K562 (cell line): ENCODE results near the gene ZNF330. TPM values are rescaled to one million over a fixed set of nuclear protein-coding genes. Genes with fewer than 3 reads are reported as not detected.

Source experiments
- ATAC-seq: fragments of 200-7000 bp; cut with Tn5 transposase; 3 replicates; pipeline ENCODE4 v1.9.1; 2020; ENCODE audit warnings: moderate library complexity
- BruUV-seq: library from RNA; stranded (reverse); fragments of 400-500 nt; replicated peaks from 2 replicates; lab custom pipeline; 2021; lab: Mats Ljungman, UMichigan
- CTCF ChIA-PET: fragments of 300-600 bp; formaldehyde crosslinking; extraction: SDS; loops from one replicate; lab custom pipeline; 2021; ENCODE audit warnings: low intra/inter-chr PET ratio; lab: Yijun Ruan, JAX
- POLR2A ChIA-PET: fragments of 300-600, 350-650 bp; sonication (Branson Sonifier 250); formaldehyde crosslinking; extraction: SDS; loops from one replicate; lab custom pipeline; 2021; ENCODE audit warnings: antibody characterized with exemption, inconsistent platforms; lab: Yijun Ruan, JAX
- DNase-seq, 4 experiments: peaks; one replicate each; pipeline versions ENCODE4 v3.0.0 to v3.0.0-alpha.2; 2011 to 2018; ENCODE audit warnings: low spot score in 3 of 4, mixed read lengths in 3 of 4; ENCODE audit errors: extremely low read depth in 1 of 4
- FAIRE-seq: peaks from 2 replicates; lab custom pipeline; 2011; peaks lifted over from hg19 to GRCh38; lab: Jason Lieb, UNC
- H2AFZ ChIP-seq: 2 replicates; pipeline ENCODE4 v1.6.0; 2011; ENCODE audit warnings: low read depth, low read length, control low read depth, inconsistent platforms
- H3K27ac ChIP-seq: fragments of 200-600 bp; 3 replicates; pipeline ENCODE4 v1.8.0; 2011; ENCODE audit warnings: low read depth, mild to moderate bottlenecking, control low read depth, inconsistent platforms, low read length, moderate library complexity, mixed read lengths; ENCODE audit errors: extremely low read depth
- H3K27me3 ChIP-seq, 2 experiments: fragments of 300-600 bp in 1 of 2; 2 replicates in 1 of 2; 3 replicates in 1 of 2; pipeline versions ENCODE4 v1.6.0 to v1.8.0; 2011; ENCODE audit warnings: inconsistent platforms in 2 of 2, low read length in 2 of 2, mild to moderate bottlenecking in 1 of 2, mixed read lengths in 1 of 2, moderate library complexity in 1 of 2; ENCODE audit not compliant: control insufficient read depth in 2 of 2, insufficient read depth in 2 of 2
- H3K36me3 ChIP-seq: fragments of 300-600 bp; 3 replicates; pipeline ENCODE4 v1.8.0; 2011; ENCODE audit warnings: mild to moderate bottlenecking, low read length, inconsistent platforms; ENCODE audit not compliant: control insufficient read depth, insufficient read depth
- H3K4me1 ChIP-seq, 2 experiments: fragments of 200-600 bp in 1 of 2; replicated peaks in 1 of 2; 2 replicates in 1 of 2; 3 replicates in 1 of 2; pipeline versions ENCODE4 v1.5.1 to v1.8.0; 2011; ENCODE audit warnings: inconsistent platforms in 2 of 2, low read length in 2 of 2, mild to moderate bottlenecking in 1 of 2, mixed read lengths in 1 of 2, moderate library complexity in 1 of 2; ENCODE audit not compliant: control insufficient read depth in 2 of 2, insufficient read depth in 2 of 2
- H3K4me2 ChIP-seq: 2 replicates; pipeline ENCODE4 v1.6.1; 2011; ENCODE audit warnings: low read length, control low read depth, inconsistent platforms, mixed read lengths; ENCODE audit not compliant: insufficient read depth
- H3K4me3 ChIP-seq: fragments of 200-600 bp; sonication (generic), shearing (Covaris generic); 2 replicates; pipeline ENCODE4 v1.5.1; 2016; ENCODE audit warnings: control low read depth, inconsistent platforms
- H3K79me2 ChIP-seq: fragments of 200-600 bp; 3 replicates; pipeline ENCODE4 v1.8.0; 2011; ENCODE audit warnings: low read length, inconsistent platforms; ENCODE audit not compliant: control insufficient read depth, insufficient read depth
- H3K9ac ChIP-seq, 2 experiments: 2 replicates each; pipeline versions ENCODE4 v1.6.0 to v1.6.1; 2011; ENCODE audit warnings: low read depth in 2 of 2, low read length in 2 of 2, control low read depth in 1 of 2, inconsistent platforms in 1 of 2, mild to moderate bottlenecking in 1 of 2, mixed read lengths in 1 of 2; ENCODE audit not compliant: insufficient read depth in 1 of 2
- H3K9me1 ChIP-seq: one replicate; pipeline ENCODE4 v1.6.0; 2011; ENCODE audit warnings: inconsistent platforms, mild to moderate bottlenecking, low read length, moderate library complexity; ENCODE audit not compliant: control insufficient read depth, insufficient read depth
- H3K9me3 ChIP-seq: replicated peaks from 2 replicates; pipeline ENCODE4 v1.5.1; 2011; ENCODE audit warnings: low read depth, low read length, inconsistent platforms; ENCODE audit not compliant: control insufficient read depth, insufficient read depth
- H4K20me1 ChIP-seq: replicated peaks from 2 replicates; pipeline ENCODE4 v1.6.1; 2011; ENCODE audit warnings: low read length, inconsistent platforms, mixed read lengths; ENCODE audit not compliant: control insufficient read depth, insufficient read depth
- ARNT ChIP-seq, 2 experiments: fragments of 450-650 bp; IDR thresholded peaks; 2 replicates each; pipeline ENCODE4 v1.6.1; 2016; ENCODE audit warnings: mild to moderate bottlenecking in 1 of 2
- CBX2 ChIP-seq: fragments of 200-600 bp; sonication (generic); IDR thresholded peaks from one replicate; pipeline ENCODE4 v1.6.1; 2012; ENCODE audit warnings: mild to moderate bottlenecking, low read length, inconsistent platforms; ENCODE audit not compliant: insufficient read depth, poor library complexity, severe bottlenecking
- FOXJ2 ChIP-seq: fragments of 200-800 bp; sonication (Bioruptor generic); IDR thresholded peaks from 2 replicates; pipeline ENCODE4 v1.6.1; 2016; ENCODE audit warnings: missing genetic modification characterization, missing compliant biosample characterization
- GATA2 ChIP-seq: sonication (generic); formaldehyde crosslinking; IDR thresholded peaks from 2 replicates; pipeline ENCODE4 v1.4.0; 2020; ENCODE audit warnings: mild to moderate bottlenecking, missing genetic modification reagents
- L3MBTL2 ChIP-seq: fragments of 450-650 bp; IDR thresholded peaks from 2 replicates; pipeline ENCODE4 v1.6.1; 2016; ENCODE audit warnings: mild to moderate bottlenecking, moderate library complexity
- RFX5 ChIP-seq: IDR thresholded peaks from 2 replicates; pipeline ENCODE4 v1.6.1; 2011; ENCODE audit warnings: low read depth, mild to moderate bottlenecking, improper control_type of control experiment, low read length
- TCF7L2 ChIP-seq: fragments of 150-350 bp; IDR thresholded peaks from 2 replicates; pipeline ENCODE4 v1.6.1; 2016; ENCODE audit warnings: low read depth, mild to moderate bottlenecking, low read length, moderate library complexity
- YY1 ChIP-seq, 3 experiments: IDR thresholded peaks; 2 replicates each; pipeline ENCODE4 v1.6.1; 2011; ENCODE audit warnings: low read length in 2 of 3, mild to moderate bottlenecking in 2 of 3, moderate library complexity in 2 of 3, borderline replicate concordance in 1 of 3, control low read depth in 1 of 3, low read depth in 1 of 3; ENCODE audit not compliant: insufficient read depth in 3 of 3, insufficient replicate concordance in 2 of 3, control insufficient read depth in 1 of 3, insufficient read length in 1 of 3; ENCODE audit errors: extremely low read depth in 1 of 3
- ZNF41 ChIP-seq: fragments of 250-450 bp; sonication (Bioruptor Pico); conservative IDR thresholded peaks from 2 replicates; pipeline ENCODE4 v1.4.0; 2020; ENCODE audit warnings: mild to moderate bottlenecking
- WGBS: fragments of 100-300 bp; shearing (Covaris generic); methylation state at CpG from one replicate; pipeline ENCODE4 v1.1.6; 2016; ENCODE audit warnings: low coverage, mixed read lengths; ENCODE audit not compliant: insufficient coverage; ENCODE audit errors: missing lambda C conversion rate; 5-methylcytosine and 5-hydroxymethylcytosine counted together
- in situ Hi-C: fragments of 300-500 bp; cut with MboI; formaldehyde crosslinking; loops from 4 replicates; pipeline ENCODE4 v1.15.0; 2018; ENCODE audit warnings: inconsistent platforms, mixed read lengths
- intact Hi-C: fragments of 100-400 bp; cut with micrococcal nuclease; formaldehyde crosslinking; loops from 2 replicates; pipeline ENCODE4 v1.14.2; 2022
- polyA plus RNA-seq, 8 experiments: library from polyadenylated mRNA; depleted of rRNA in 4 of 8; stranded (reverse) in 5 of 8; unstranded in 3 of 8; fragments of >200 nt; fragmentation: Nextera tagmentation in 2 of 8; fragmentation: Illumina TruSeq in 1 of 8; extraction: Ambion mirVana in 2 of 8; extraction: Trizol in 1 of 8; gene quantifications; 2 replicates each; pipeline versions ENCODE4 v1.2.1 to v1.2.3, GENCODE V29; 2011 to 2014; ENCODE audit warnings: inconsistent platforms in 1 of 8, missing spikeins in 1 of 8
- total RNA-seq, 7 experiments: library from RNA; depleted of rRNA in 6 of 7; stranded (reverse); fragments of >200 nt in 6 of 7; fragmentation: Illumina TruSeq in 2 of 7; extraction: Trizol in 2 of 7; gene quantifications; 2 replicates each; pipeline versions ENCODE4 v1.2.1 to v1.2.3, GENCODE V29; 2011 to 2021; ENCODE audit warnings: low replicate concordance in 1 of 7
- TF ChIP-seq, protein P1 (sequence below): sonication (generic); formaldehyde crosslinking; IDR thresholded peaks from 2 replicates; pipeline ENCODE4 v1.8.1; 2023; ENCODE audit warnings: mild to moderate bottlenecking, missing genetic modification reagents
- TF ChIP-seq, protein P2 (sequence below): sonication (generic); formaldehyde crosslinking; IDR thresholded peaks from 2 replicates; pipeline ENCODE4 v1.8.1; 2023; ENCODE audit warnings: mild to moderate bottlenecking, missing genetic modification reagents
- TF ChIP-seq, protein P3 (sequence below): fragments of 250-450 bp; sonication (Bioruptor Pico); IDR thresholded peaks from 2 replicates; pipeline ENCODE4 v1.5.0; 2021; ENCODE audit warnings: mild to moderate bottlenecking, moderate library complexity

Gene ZNF330
- total and polyA plus RNA-seq, 9 of the 15 experiments (the other 6 are each of a cell fraction or from before 2014, with no cell fraction given) = 70.0 to 115 (median 92.0) TPM

DNA sequence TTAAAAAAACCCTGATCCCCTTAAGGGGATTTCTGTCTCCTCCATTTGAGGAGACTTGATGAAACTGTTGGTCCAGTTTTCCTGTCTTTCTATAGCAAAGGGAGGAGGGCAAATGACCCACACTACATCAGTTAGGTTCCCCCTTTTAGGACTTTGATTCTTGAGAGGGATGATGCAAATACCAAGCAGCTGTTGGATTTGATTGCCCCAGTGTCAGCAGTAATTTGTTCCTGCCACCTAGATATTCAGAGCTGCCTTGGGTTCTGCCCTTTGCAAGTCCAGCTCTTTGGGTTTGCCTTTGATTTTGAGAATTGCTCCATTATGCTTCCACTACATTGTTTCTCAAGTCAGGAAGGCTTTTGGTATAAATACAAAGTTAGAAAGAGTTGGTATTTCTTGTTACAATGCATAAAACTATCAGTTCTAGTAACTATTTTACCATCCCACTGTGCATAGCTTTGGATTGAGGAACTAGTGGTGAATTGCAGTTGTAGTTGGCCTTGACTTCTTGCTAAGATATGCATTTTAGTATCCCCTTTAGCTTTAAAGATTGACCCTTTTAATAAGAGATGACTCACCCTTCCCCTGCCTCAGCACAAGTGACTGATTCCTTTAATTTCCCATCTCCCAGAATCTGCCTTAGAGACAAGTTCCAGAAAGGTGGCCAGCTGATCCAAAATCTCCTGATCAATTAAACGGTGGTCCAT lies 24.3 kb upstream of the ZNF330 start:
- BruUV-seq = no TSS peak
- H4K20me1 ChIP-seq = no peaks in the 10 kb centered on the region
- in situ Hi-C loops (no loop called here), intact Hi-C loops (no loop called here)
- ChIA-PET POLR2A (no interaction called here), CTCF (no interaction called here)
- no peaks in the 10 kb centered on the region for H3K4me1 ChIP-seq
- H3K27ac ChIP-seq = no peak overlapping the region
- no peak for ATAC-seq
- H3K36me3 ChIP-seq = no peaks in the 10 kb centered on the region
- H3K27me3 ChIP-seq = no peaks in the 10 kb centered on the region
- no peak overlapping the region for H3K4me3 ChIP-seq
- H3K9ac ChIP-seq = no peak overlapping the region
- WGBS = 0% methylated on average over 1 of the region's 1 CpG
- no peaks in the 10 kb centered on the region for H3K79me2 ChIP-seq
- DNase-seq = no peak
- TF ChIP-seq ARNT (IDR thresholded peaks at IDR 0.05) (no peak), CBX2 (no peak), FOXJ2 (tag) (no peak), L3MBTL2 (no peak), TCF7L2 (no peak), YY1 (IDR thresholded peaks at IDR 0.05; ENCODE audit: borderline replicate concordance in 1 of 3, control insufficient read depth in 1 of 3, extremely low read depth in 1 of 3, insufficient read depth in 3 of 3, insufficient read length in 1 of 3, insufficient replicate concordance in 2 of 3, low read depth in 1 of 3, low read length in 2 of 3) (no peak), ZNF41 (CRISPR knock-in tag) (no peak), RFX5 (no peak), GATA2 (CRISPR knock-in tag) (no peak)
- TF ChIP-seq, protein P1, sequence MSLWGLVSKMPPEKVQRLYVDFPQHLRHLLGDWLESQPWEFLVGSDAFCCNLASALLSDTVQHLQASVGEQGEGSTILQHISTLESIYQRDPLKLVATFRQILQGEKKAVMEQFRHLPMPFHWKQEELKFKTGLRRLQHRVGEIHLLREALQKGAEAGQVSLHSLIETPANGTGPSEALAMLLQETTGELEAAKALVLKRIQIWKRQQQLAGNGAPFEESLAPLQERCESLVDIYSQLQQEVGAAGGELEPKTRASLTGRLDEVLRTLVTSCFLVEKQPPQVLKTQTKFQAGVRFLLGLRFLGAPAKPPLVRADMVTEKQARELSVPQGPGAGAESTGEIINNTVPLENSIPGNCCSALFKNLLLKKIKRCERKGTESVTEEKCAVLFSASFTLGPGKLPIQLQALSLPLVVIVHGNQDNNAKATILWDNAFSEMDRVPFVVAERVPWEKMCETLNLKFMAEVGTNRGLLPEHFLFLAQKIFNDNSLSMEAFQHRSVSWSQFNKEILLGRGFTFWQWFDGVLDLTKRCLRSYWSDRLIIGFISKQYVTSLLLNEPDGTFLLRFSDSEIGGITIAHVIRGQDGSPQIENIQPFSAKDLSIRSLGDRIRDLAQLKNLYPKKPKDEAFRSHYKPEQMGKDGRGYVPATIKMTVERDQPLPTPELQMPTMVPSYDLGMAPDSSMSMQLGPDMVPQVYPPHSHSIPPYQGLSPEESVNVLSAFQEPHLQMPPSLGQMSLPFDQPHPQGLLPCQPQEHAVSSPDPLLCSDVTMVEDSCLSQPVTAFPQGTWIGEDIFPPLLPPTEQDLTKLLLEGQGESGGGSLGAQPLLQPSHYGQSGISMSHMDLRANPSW = no peak
- TF ChIP-seq, protein P2, sequence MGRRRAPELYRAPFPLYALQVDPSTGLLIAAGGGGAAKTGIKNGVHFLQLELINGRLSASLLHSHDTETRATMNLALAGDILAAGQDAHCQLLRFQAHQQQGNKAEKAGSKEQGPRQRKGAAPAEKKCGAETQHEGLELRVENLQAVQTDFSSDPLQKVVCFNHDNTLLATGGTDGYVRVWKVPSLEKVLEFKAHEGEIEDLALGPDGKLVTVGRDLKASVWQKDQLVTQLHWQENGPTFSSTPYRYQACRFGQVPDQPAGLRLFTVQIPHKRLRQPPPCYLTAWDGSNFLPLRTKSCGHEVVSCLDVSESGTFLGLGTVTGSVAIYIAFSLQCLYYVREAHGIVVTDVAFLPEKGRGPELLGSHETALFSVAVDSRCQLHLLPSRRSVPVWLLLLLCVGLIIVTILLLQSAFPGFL (CRISPR knock-in tag) = no peak
- TF ChIP-seq, protein P3, sequence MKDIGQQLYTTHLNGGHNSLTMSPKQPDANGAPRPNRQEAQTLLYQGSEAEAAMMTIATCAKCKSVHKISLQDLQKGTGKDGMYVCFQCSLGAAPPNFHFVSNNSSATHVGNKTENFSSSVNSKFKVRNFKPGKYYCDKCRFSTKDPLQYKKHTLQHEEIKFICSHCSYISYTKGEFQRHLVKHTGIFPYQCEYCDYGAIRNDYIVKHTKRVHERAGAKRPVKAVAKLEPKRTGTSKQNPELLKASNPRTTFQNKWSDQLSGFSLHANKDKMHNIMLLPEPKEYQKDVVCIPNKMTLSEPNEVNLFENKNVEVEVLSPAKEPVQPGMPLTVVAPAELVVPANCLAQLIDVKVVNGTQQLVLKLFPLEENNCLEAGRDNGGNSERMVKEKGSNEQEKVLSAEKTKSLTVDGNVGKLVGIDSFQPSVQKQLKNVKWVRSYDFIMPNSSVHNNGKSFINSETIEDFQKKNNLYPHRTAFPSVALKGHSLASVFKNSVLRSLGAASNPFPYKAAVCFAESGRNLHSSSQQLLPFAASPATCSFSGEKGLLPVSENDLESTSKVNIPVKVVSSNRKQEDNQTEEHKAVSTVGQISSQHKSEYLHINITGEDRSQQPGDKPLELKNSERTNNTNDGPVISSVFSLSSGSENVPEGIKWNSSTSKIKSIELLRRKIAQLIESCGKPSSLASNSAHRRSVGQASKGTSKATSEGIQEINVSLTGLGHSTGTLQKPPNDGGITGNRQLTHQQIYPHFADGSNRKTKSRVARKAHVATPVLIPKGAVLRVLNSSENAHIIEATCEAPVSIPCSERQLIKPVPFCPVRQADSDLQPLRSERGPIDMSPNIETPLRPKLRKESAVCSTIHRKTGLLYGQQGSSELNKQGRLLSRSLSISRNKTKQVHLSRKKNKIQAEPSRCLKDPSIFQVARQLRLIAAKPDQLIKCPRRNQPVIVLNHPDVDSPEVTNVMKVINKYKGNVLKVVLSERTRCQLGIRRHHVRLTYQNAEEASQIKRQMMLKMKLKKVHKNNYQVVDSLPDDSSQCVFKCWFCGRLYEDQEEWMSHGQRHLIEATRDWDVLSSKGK = no peak
- no peak overlapping the region for H2AFZ ChIP-seq
- H3K9me1 ChIP-seq = no peaks in the 10 kb centered on the region
- FAIRE-seq = no peak
- H3K4me2 ChIP-seq = no peak overlapping the region
- no peaks in the 10 kb centered on the region for H3K9me3 ChIP-seq
